HEK293 (cell line): ENCODE data around the gene BMAL1.

ENCODE experiments used
- MYNN ChIP-seq: fragments of 450-650 bp; formaldehyde crosslinking; IDR thresholded peaks from 2 replicates; pipeline ENCODE4 v1.5.1; 2016; ENCODE audit warnings: missing biosample characterization, missing genetic modification characterization, borderline replicate concordance
- YY2 ChIP-seq: fragments of 450-650 bp; formaldehyde crosslinking; IDR thresholded peaks from 2 replicates; pipeline ENCODE4 v1.5.1; 2016; ENCODE audit warnings: missing biosample characterization, missing genetic modification characterization
- ZNF24 ChIP-seq: fragments of 450-650 bp; formaldehyde crosslinking; IDR thresholded peaks from 2 replicates; pipeline ENCODE4 v1.5.1; 2016; ENCODE audit warnings: missing biosample characterization, missing genetic modification characterization
- TF ChIP-seq, protein P1 (sequence below): fragments of 450-650 bp; formaldehyde crosslinking; IDR thresholded peaks from 2 replicates; pipeline ENCODE4 v1.5.1; 2016; ENCODE audit warnings: missing biosample characterization, missing genetic modification characterization
- TF ChIP-seq, protein P2 (sequence below): fragments of 450-650 bp; formaldehyde crosslinking; IDR thresholded peaks from 2 replicates; pipeline ENCODE4 v1.5.1; 2016; ENCODE audit warnings: missing biosample characterization, missing genetic modification characterization
- TF ChIP-seq, protein P3 (sequence below): fragments of 450-650 bp; formaldehyde crosslinking; IDR thresholded peaks from 2 replicates; pipeline ENCODE4 v1.5.1; 2016; ENCODE audit warnings: missing biosample characterization, missing genetic modification characterization

DNA sequence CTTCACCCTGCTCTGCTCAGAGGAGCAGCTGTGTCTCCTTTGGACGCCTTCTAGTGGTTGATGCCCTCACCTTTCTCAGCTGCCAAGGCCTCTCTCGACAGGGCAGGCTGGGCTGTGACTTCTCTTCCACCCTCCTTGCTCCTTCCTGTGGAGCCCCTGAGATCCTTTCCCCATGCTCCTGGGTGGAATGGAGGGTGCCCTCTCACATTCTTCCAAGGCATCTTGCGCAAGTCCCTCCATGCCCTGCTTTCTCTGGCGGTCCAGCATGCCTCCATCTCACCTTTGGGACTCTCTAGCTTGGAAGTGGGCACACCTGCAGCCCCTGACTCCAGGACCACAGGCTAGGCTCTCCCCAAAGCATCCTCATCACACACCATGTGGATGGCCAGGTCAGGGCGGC, 68.9 kb downstream of the BMAL1 start:
- TF ChIP-seq, protein P1, sequence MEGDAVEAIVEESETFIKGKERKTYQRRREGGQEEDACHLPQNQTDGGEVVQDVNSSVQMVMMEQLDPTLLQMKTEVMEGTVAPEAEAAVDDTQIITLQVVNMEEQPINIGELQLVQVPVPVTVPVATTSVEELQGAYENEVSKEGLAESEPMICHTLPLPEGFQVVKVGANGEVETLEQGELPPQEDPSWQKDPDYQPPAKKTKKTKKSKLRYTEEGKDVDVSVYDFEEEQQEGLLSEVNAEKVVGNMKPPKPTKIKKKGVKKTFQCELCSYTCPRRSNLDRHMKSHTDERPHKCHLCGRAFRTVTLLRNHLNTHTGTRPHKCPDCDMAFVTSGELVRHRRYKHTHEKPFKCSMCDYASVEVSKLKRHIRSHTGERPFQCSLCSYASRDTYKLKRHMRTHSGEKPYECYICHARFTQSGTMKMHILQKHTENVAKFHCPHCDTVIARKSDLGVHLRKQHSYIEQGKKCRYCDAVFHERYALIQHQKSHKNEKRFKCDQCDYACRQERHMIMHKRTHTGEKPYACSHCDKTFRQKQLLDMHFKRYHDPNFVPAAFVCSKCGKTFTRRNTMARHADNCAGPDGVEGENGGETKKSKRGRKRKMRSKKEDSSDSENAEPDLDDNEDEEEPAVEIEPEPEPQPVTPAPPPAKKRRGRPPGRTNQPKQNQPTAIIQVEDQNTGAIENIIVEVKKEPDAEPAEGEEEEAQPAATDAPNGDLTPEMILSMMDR (tag by site-specific recombination): no peak
- TF ChIP-seq ZNF24 (tag by site-specific recombination) (no peak), YY2 (tag by site-specific recombination) (no peak), MYNN (tag by site-specific recombination) (no peak)
- TF ChIP-seq, protein P2, sequence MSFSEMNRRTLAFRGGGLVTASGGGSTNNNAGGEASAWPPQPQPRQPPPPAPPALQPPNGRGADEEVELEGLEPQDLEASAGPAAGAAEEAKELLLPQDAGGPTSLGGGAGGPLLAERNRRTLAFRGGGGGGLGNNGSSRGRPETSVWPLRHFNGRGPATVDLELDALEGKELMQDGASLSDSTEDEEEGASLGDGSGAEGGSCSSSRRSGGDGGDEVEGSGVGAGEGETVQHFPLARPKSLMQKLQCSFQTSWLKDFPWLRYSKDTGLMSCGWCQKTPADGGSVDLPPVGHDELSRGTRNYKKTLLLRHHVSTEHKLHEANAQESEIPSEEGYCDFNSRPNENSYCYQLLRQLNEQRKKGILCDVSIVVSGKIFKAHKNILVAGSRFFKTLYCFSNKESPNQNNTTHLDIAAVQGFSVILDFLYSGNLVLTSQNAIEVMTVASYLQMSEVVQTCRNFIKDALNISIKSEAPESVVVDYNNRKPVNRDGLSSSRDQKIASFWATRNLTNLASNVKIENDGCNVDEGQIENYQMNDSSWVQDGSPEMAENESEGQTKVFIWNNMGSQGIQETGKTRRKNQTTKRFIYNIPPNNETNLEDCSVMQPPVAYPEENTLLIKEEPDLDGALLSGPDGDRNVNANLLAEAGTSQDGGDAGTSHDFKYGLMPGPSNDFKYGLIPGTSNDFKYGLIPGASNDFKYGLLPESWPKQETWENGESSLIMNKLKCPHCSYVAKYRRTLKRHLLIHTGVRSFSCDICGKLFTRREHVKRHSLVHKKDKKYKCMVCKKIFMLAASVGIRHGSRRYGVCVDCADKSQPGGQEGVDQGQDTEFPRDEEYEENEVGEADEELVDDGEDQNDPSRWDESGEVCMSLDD (tag by site-specific recombination): no peak
- TF ChIP-seq, protein P3, sequence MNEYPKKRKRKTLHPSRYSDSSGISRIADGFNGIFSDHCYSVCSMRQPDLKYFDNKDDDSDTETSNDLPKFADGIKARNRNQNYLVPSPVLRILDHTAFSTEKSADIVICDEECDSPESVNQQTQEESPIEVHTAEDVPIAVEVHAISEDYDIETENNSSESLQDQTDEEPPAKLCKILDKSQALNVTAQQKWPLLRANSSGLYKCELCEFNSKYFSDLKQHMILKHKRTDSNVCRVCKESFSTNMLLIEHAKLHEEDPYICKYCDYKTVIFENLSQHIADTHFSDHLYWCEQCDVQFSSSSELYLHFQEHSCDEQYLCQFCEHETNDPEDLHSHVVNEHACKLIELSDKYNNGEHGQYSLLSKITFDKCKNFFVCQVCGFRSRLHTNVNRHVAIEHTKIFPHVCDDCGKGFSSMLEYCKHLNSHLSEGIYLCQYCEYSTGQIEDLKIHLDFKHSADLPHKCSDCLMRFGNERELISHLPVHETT (tag by site-specific recombination): no peak
